Tibial artery (tissue), 4 donors: Measurements from ENCODE around the gene NOTCH2.
A peak's percentile ranks its signal among the peaks of the same experiment; 100 is the strongest.
"Not testable (repeated sequence)": the region's sequence is repeated elsewhere in the genome, so short reads cannot be mapped to it uniquely, and the experiment has no call there.

Experiments
- DNase-seq, 2 donors: peaks; one replicate each; pipeline ENCODE4 v3.0.0-alpha.2; 2019
- H3K27ac ChIP-seq, 2 donors: fragments of 200-600 bp; sonication (generic) in 1 of 2; 1 replicate in 1 of 2; 2 replicates in 1 of 2; pipeline ENCODE4 v1.5.1; 2018 to 2019; ENCODE audit warnings: mild to moderate bottlenecking in 1 of 2
- H3K27me3 ChIP-seq, 2 donors: fragments of 200-600 bp; sonication (generic) in 1 of 2; one replicate each; pipeline versions ENCODE4 v1.5.1 to v1.6.0; 2016 to 2019
- H3K36me3 ChIP-seq, 3 donors: fragments of 200-600 bp; sonication (generic) in 2 of 3; one replicate each; pipeline ENCODE4 v1.5.1; 2016 to 2019; ENCODE audit warnings: mild to moderate bottlenecking in 2 of 3
- H3K4me1 ChIP-seq, 4 donors: fragments of 200-600 bp; sonication (generic) in 2 of 4; 1 replicate in 3 of 4; 2 replicates in 1 of 4; pipeline ENCODE4 v1.5.1; 2016 to 2019
- H3K4me3 ChIP-seq, 2 donors: fragments of 200-600 bp; sonication (generic) in 1 of 2; 1 replicate in 1 of 2; 2 replicates in 1 of 2; pipeline ENCODE4 v1.5.1; 2018 to 2019; ENCODE audit warnings: mild to moderate bottlenecking in 2 of 2
- H3K9me3 ChIP-seq, 3 donors: fragments of 200-600 bp; sonication (generic) in 1 of 3; one replicate each; pipeline ENCODE4 v1.5.1; 2016 to 2019
- intact Hi-C: fragments of 100-400 bp; cut with DNase I; formaldehyde crosslinking; loops from one replicate; pipeline ENCODE4 v1.15.0; 2023; ENCODE audit warnings: low total_unique reads
- TF ChIP-seq, protein P1 (sequence below), 2 experiments: fragments of 200-600 bp in 1 of 2; fragments of 450-650 bp in 1 of 2; IDR thresholded peaks; one replicate each; pipeline ENCODE4 v1.5.1; 2017 to 2019; ENCODE audit warnings: antibody characterized with exemption in 2 of 2, mild to moderate bottlenecking in 1 of 2, moderate library complexity in 1 of 2

Gene NOTCH2

DNA sequence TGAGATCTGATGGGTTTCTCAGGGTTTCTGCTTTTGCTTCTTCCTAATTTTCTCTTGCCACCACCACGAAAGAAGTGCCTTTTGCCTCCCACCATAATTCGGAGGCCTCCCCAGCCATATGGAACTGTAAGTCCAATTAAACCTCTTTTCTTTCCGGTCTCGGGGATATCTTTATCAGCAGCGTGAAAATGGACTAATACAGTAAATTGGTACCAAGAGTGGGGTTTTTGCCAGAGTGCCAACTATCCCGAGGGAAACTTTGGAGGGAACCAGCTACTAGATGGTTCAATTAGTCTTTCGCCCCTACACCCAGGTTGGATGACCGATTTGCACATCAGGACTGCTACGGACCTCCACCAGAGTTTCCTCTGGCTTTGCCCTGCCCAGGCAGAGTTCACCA lies 68.4 kb downstream of the NOTCH2 start:
- H3K4me3 ChIP-seq, H3K27me3 ChIP-seq, H3K9me3 ChIP-seq, H3K4me1 ChIP-seq, H3K27ac ChIP-seq, intact Hi-C loops, DNase-seq: not testable (repeated sequence)
- peaks cover 6 to 19% (median 7%) of the 10 kb centered on the region in 3 donors for H3K36me3 ChIP-seq

- intact Hi-C loops, DNase-seq, H3K27me3 ChIP-seq, H3K4me1 ChIP-seq, H3K9me3 ChIP-seq, H3K4me3 ChIP-seq, H3K27ac ChIP-seq: not testable (repeated sequence)
- peaks cover 0 to 13% (median 0%) of the 10 kb centered on the region in 3 donors for H3K36me3 ChIP-seq
These were observed 72.6 kb downstream of the NOTCH2 start for GRCh38 chr1:119996731-119997312.

DNA sequence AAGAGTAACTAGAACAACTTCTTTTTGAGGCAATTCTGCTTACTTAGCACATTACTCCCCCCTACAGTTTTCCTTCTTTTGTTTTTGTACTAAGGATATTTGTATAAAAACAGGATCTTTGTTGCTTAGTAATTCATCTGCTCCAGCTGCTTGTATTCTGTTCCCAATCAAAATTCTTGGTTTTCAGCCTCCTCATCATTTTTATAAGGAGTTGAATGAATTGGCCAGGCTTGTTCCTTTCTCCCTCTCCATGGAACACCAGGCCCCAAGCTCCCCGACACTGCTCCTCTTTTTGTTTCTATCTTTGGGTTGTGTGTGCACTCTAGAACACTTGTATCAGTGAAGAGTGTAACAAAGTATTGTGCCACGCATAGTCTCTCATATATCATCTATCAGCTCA lies 73.5 kb downstream of the NOTCH2 start:
- H3K27ac ChIP-seq, intact Hi-C loops, H3K27me3 ChIP-seq, H3K9me3 ChIP-seq, DNase-seq, H3K4me3 ChIP-seq, H3K4me1 ChIP-seq, H3K36me3 ChIP-seq: not testable (repeated sequence)

- intact Hi-C loops: no loop called here
These were observed 81.0 kb downstream of the NOTCH2 start for GRCh38 chr1:119988306-119989062.

DNA sequence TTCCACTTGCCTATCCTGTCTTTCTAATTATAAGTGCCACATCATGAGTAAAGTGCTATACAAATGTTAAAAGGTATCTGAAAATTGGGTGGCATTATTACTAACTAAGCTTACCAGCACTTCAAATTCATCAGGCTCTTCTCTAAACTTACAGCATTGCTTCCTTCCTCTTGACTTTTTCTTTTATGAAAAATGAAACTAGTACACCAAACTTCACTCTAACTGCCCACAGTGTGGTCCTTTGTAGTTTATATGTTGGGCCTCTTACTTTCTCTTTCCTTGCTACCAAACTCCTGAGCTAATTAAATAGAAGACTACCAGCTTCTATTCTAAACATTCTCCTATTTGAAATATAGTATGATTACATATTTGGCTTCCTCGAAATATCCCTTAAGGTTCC lies 81.8 kb downstream of the NOTCH2 start:
- Histone ChIP-seq H3K4me3 (no peak overlapping the region), H3K27ac (peak overlapping the region; percentile 70 to 71), H3K4me1 (peaks cover 0 to 55% (median 22%) of the 10 kb centered on the region in 4 donors), H3K27me3 (no peaks in the 10 kb centered on the region), H3K36me3 (peaks cover 0 to 11% (median 0%) of the 10 kb centered on the region in 3 donors), H3K9me3 (no peaks in the 10 kb centered on the region)
- TF ChIP-seq, protein P1, sequence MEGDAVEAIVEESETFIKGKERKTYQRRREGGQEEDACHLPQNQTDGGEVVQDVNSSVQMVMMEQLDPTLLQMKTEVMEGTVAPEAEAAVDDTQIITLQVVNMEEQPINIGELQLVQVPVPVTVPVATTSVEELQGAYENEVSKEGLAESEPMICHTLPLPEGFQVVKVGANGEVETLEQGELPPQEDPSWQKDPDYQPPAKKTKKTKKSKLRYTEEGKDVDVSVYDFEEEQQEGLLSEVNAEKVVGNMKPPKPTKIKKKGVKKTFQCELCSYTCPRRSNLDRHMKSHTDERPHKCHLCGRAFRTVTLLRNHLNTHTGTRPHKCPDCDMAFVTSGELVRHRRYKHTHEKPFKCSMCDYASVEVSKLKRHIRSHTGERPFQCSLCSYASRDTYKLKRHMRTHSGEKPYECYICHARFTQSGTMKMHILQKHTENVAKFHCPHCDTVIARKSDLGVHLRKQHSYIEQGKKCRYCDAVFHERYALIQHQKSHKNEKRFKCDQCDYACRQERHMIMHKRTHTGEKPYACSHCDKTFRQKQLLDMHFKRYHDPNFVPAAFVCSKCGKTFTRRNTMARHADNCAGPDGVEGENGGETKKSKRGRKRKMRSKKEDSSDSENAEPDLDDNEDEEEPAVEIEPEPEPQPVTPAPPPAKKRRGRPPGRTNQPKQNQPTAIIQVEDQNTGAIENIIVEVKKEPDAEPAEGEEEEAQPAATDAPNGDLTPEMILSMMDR (IDR thresholded peaks at IDR 0.05): no peak
- intact Hi-C loops: no loop called here
- no peak for DNase-seq

More at GRCh38 chr1:119988306-119989062, 81.0 kb downstream of the NOTCH2 start:
- no peak for DNase-seq
- no peaks in the 10 kb centered on the region for H3K9me3 ChIP-seq
- H3K27me3 ChIP-seq: no peaks in the 10 kb centered on the region
- TF ChIP-seq, protein P1 (IDR thresholded peaks at IDR 0.05): no peak
- peaks cover 0 to 11% (median 0%) of the 10 kb centered on the region in 3 donors for H3K36me3 ChIP-seq
- no peak overlapping the region for H3K4me3 ChIP-seq
- peak overlapping the region; percentile 70 to 71 for H3K27ac ChIP-seq
- H3K4me1 ChIP-seq: peaks cover 0 to 54% (median 22%) of the 10 kb centered on the region in 4 donors

DNA sequence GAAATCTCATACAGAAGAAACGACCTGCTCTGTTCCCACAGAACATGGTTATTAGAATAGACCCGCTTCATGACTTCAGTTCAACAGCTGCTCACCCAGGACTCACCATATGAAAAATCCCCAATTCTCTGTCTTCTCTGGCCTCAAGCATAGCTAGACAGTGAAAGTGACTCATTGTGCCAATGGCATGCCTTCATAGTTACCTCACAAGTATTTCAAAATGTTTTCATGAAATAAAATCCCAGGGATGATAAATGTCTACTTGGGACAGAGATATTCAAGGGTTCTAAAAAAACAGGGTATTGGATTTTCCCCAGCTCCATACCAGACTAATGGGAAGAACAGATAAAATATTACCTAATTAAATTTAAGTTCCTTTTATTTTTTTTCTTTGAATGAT lies 82.3 kb downstream of the NOTCH2 start:
- no peak overlapping the region for H3K4me3 ChIP-seq
- TF ChIP-seq, protein P1 (IDR thresholded peaks at IDR 0.05): no peak
- no peaks in the 10 kb centered on the region for H3K9me3 ChIP-seq
- H3K27me3 ChIP-seq: no peaks in the 10 kb centered on the region
- H3K27ac ChIP-seq: peak overlapping the region; percentile 70 to 71
- DNase-seq: no peak
- H3K36me3 ChIP-seq: peaks cover 0 to 11% (median 0%) of the 10 kb centered on the region in 3 donors
- peaks cover 0 to 61% (median 25%) of the 10 kb centered on the region in 4 donors for H3K4me1 ChIP-seq
- intact Hi-C loops: no loop called here

DNA sequence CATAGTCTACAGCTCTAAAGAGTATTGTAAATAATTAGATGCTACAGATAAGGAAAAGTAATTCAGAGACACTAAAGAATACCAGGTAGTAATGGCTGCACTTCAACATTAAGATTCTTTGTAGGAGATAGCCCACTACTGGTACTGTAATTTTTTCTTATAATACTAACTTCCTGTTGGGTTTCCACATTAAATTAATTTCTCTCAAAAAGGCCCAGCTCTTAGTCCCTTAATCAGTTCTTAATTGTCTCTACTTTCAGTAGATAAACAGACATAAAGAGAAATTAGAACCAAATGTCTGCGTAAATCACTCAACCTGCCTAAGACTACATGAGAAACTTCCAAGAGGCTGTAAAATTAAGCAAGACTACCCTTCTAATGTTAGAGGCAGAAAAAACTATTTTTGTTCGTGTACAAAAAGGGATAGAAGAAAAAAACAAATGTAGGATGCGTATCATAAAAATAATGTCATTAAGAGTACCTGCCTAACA lies 83.4 kb downstream of the NOTCH2 start:
- no peaks in the 10 kb centered on the region for H3K9me3 ChIP-seq
- H3K4me1 ChIP-seq: peaks cover 0 to 72% (median 34%) of the 10 kb centered on the region in 4 donors
- intact Hi-C loops: no loop called here
- H3K27me3 ChIP-seq: no peaks in the 10 kb centered on the region
- H3K27ac ChIP-seq: peak overlapping the region; percentile 70 to 71
- no peak for DNase-seq
- TF ChIP-seq, protein P1 (IDR thresholded peaks at IDR 0.05): no peak
- H3K36me3 ChIP-seq: peaks cover 0 to 11% (median 0%) of the 10 kb centered on the region in 3 donors
- no peak overlapping the region for H3K4me3 ChIP-seq
